AG04449 (cell line): ENCODE data around the gene FAM228B.
A peak's percentile ranks its signal among the peaks of the same experiment; 100 is the strongest.

ENCODE experiments used
- CTCF ChIA-PET: fragments of 350-600 bp; formaldehyde crosslinking; extraction: SDS; loops from one replicate; lab custom pipeline; 2021; ENCODE audit warnings: antibody characterized with exemption; lab: Yijun Ruan, JAX
- POLR2A ChIA-PET: fragments of 400-600, 350-600 bp; formaldehyde crosslinking; extraction: SDS; loops from one replicate; lab custom pipeline; 2020; ENCODE audit warnings: antibody characterized with exemption, inconsistent platforms; lab: Yijun Ruan, JAX
- DNase-seq: peaks from one replicate; pipeline ENCODE4 v3.0.0-alpha.2; 2010; ENCODE audit warnings: low read depth, low spot score
- H3K4me3 ChIP-seq: 2 replicates; pipeline ENCODE4 v1.5.1; 2011; ENCODE audit warnings: low read depth, mild to moderate bottlenecking, control low read depth, low read length
- TF ChIP-seq, protein P1 (sequence below): IDR thresholded peaks from one replicate; pipeline ENCODE4 v1.5.1; 2011; ENCODE audit warnings: mild to moderate bottlenecking, moderate library complexity, low read length, control low read depth, inconsistent platforms; ENCODE audit not compliant: insufficient read depth; ENCODE audit errors: missing control alignments

Gene FAM228B

DNA sequence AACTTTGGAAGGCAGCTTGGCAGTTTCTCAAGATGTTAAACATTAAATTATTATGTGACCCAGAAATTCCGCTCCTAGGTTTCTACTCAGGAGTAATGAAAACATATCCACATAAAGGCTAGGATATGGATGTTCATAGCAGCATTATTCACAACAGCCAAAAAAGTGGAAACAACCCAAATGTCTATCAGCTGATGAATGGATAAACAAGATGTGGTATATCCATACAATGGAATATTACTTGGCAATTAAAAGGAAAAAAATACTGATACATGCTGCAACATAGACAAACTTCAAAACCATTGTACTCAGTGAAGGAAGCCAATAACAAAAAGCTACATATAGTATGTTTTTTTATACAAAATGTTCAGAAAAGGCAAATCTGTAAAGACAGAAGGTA is 39.2 kb downstream of the FAM228B start:
- no peak overlapping the region for H3K4me3 ChIP-seq
- TF ChIP-seq, protein P1, sequence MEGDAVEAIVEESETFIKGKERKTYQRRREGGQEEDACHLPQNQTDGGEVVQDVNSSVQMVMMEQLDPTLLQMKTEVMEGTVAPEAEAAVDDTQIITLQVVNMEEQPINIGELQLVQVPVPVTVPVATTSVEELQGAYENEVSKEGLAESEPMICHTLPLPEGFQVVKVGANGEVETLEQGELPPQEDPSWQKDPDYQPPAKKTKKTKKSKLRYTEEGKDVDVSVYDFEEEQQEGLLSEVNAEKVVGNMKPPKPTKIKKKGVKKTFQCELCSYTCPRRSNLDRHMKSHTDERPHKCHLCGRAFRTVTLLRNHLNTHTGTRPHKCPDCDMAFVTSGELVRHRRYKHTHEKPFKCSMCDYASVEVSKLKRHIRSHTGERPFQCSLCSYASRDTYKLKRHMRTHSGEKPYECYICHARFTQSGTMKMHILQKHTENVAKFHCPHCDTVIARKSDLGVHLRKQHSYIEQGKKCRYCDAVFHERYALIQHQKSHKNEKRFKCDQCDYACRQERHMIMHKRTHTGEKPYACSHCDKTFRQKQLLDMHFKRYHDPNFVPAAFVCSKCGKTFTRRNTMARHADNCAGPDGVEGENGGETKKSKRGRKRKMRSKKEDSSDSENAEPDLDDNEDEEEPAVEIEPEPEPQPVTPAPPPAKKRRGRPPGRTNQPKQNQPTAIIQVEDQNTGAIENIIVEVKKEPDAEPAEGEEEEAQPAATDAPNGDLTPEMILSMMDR, result no peak
- POLR2A ChIA-PET, result interaction anchor here (1.2 kb wide), 1 partner anchor 38 kb away, joined by 3 read pairs; no protein-coding TSS in a partner anchor
- CTCF ChIA-PET, result interaction anchor here (1.0 to 1.8 kb wide), 4 partner anchors 20 to 338 kb away, joined by 3 to 6 read pairs (median 3); partner anchors contain the start of genes ATAD2B and TP53I3
- DNase-seq, result no peak

GRCh38 chr2:24163186-24163585 is 39.9 kb downstream of the FAM228B start:
- CTCF ChIA-PET, result interaction anchor here (1.0 to 1.1 kb wide), 2 partner anchors 21 to 236 kb away, joined by 3 to 4 read pairs; no protein-coding TSS in a partner anchor
- POLR2A ChIA-PET, result interaction anchor here (0.5 kb wide), 1 partner anchor 1686 kb away, joined by 3 read pairs; no protein-coding TSS in a partner anchor
- TF ChIP-seq, protein P1, result no peak
- no peak overlapping the region for H3K4me3 ChIP-seq
- no peak for DNase-seq

- DNase-seq, result no peak
- TF ChIP-seq, protein P1, result no peak
- POLR2A ChIA-PET, result interaction anchor here (0.5 kb wide), 1 partner anchor 1686 kb away, joined by 3 read pairs; no protein-coding TSS in a partner anchor
- H3K4me3 ChIP-seq, result no peak overlapping the region
- CTCF ChIA-PET, result interaction anchor here (0.6 to 2.9 kb wide), 5 partner anchors 10 to 338 kb away, joined by 3 to 25 read pairs (median 3); no protein-coding TSS in a partner anchor
These were observed 40.3 kb downstream of the FAM228B start for GRCh38 chr2:24163601-24164000.

DNA sequence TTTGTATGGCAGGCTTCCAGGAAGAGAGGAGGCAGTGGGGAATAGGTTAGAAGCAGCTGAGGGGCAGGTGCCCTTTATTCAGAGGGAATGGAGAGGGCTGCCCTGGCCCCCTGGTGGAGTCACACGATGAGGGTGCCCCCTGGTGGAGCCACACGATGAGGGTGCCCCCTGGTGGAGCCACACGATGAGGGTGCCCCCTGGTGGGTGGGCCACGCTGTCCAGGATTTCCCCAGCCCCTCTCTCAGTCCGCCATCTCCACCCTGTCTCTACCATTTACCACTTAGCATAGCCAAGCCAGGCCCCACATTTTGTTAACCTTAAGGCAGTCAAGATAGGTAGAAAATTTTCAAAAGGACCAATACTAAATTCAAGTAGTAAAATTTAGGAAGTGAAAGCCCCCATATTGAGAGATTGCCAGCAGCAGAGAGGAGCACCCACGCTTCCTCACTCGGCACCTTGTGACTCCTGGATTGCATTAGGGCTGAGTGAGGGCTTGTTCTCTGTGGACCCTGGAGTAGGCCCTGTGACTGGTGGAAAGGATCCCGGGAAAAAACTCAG is 41.2 kb downstream of the FAM228B start:
- TF ChIP-seq, protein P1, result peak; percentile 75
- no peak for DNase-seq
- H3K4me3 ChIP-seq, result no peak overlapping the region
- POLR2A ChIA-PET, result no interaction called here
- CTCF ChIA-PET, result interaction anchor here (0.6 to 2.9 kb wide), 5 partner anchors 11 to 339 kb away, joined by 3 to 25 read pairs (median 3); no protein-coding TSS in a partner anchor

DNA sequence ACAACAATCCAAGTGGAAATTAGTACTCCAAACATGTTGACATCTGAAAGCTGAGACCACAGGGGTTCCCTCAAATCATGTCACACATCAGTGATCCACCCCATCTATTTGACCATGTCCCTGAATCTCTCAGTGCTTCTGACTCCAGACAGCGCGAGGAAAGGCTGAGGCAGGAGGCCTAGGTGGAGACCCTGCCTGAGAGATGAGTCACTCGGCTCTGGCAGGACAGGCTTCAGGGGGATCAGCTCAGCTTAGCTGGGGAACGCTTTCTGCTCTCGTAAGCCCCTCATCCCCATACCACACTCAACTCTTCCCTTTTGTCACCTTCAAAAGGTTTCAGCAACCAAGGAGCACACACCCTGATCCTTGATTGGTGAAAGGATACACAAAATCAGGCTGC is 45.8 kb downstream of the FAM228B start:
- POLR2A ChIA-PET, result no interaction called here
- no peak overlapping the region for H3K4me3 ChIP-seq
- no peak for DNase-seq
- CTCF ChIA-PET, result no interaction called here
- TF ChIP-seq, protein P1, result no peak

DNA sequence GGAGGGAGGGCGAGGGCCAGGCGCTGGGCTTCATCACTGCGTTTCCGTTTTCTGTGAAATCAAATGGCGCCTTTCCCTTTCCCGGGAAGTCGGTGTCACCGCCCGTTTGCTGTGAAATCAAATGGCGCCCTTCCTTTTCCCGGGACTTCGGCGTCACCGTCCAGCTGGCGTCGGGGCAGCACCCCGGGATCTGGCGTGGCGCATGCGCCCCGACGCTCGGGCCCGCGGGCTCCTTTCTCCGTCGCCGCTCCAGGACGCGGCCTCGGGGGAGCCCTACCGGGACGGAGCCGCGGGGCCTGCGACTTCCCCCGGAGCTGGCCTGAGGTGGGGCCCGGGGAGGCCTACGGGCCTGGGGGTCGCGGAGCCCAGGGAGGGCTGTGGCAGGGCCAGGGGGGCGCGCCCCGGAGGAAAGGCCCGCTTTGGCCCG is 51.6 kb downstream of the FAM228B start, which contains the start of gene FAM228A:
TSS of gene FAM228A (plus strand) at position 203 of the 427 bp plus-strand sequence. CDS start 428 bp downstream, outside the sequence.
- TF ChIP-seq, protein P1, result no peak
- no peak within 1 kb of the TSS for H3K4me3 ChIP-seq
- no peak for DNase-seq
- CTCF ChIA-PET, result no interaction called here
- POLR2A ChIA-PET, result no interaction called here
